Testis (tissue), 3 donors: Measurements from ENCODE around the gene ADGRG7. TPM values are rescaled to one million over a fixed set of nuclear protein-coding genes. Genes with fewer than 3 reads are reported as not detected.

Experiments used
- DNase-seq: peaks from one replicate; pipeline ENCODE4 v3.0.0-alpha.2; 2019
- H3K27ac ChIP-seq, 2 donors: fragments of 200-600 bp; sonication (generic); one replicate each; pipeline ENCODE4 v1.5.1; 2019
- H3K27me3 ChIP-seq: fragments of 200-600 bp; sonication (generic); one replicate; pipeline ENCODE4 v1.5.1; 2019
- H3K36me3 ChIP-seq: fragments of 200-600 bp; sonication (generic); one replicate; pipeline ENCODE4 v1.5.1; 2017; ENCODE audit warnings: low read depth; ENCODE audit errors: missing control alignments
- H3K4me1 ChIP-seq: fragments of 200-600 bp; sonication (generic); one replicate; pipeline ENCODE4 v1.5.1; 2019
- H3K4me3 ChIP-seq, 2 donors: fragments of 200-600 bp; sonication (generic); one replicate each; pipeline ENCODE4 v1.5.1; 2017 to 2019
- H3K9me3 ChIP-seq: fragments of 200-600 bp; sonication (generic); one replicate; pipeline ENCODE4 v1.5.1; 2017
- POLR2A ChIP-seq: fragments of 450-650 bp; IDR thresholded peaks from one replicate; pipeline ENCODE4 v1.6.1; 2017; ENCODE audit warnings: antibody characterized with exemption, mild to moderate bottlenecking, moderate library complexity
- WGBS, 2 donors: methylation state at CpG; one replicate each; pipeline ENCODE4 v1.1.5; 2018; 5-methylcytosine and 5-hydroxymethylcytosine counted together
- intact Hi-C: fragments of 100-400 bp; cut with DNase I; formaldehyde crosslinking; loops from one replicate; pipeline ENCODE4 v1.15.1; 2023; ENCODE audit warnings: low total_unique reads
- polyA plus RNA-seq: library from polyadenylated mRNA; stranded (reverse); fragments of 350-450 nt; fragmentation: Illumina TruSeq; extraction: RNeasy Lipid Tissue Mini Kit (QIAGEN cat#74804); gene quantifications from one replicate; pipeline ENCODE4 v1.2.3, GENCODE V29; 2014; ENCODE audit warnings: low read depth, low replicate concordance; ENCODE audit not compliant: insufficient read depth
- total RNA-seq, 2 donors: library from RNA; depleted of rRNA; stranded (reverse); fragments of >200 nt; gene quantifications; one replicate each; pipeline ENCODE4 v1.2.3, GENCODE V29; 2016
- TF ChIP-seq, protein P1 (sequence below), 3 experiments: fragments of 450-650 bp in 2 of 3; fragments of 200-600 bp in 1 of 3; sonication (generic) in 1 of 3; IDR thresholded peaks; one replicate each; pipeline ENCODE4 v1.5.1; 2016 to 2019; ENCODE audit warnings: antibody characterized with exemption in 3 of 3, mild to moderate bottlenecking in 2 of 3, moderate library complexity in 1 of 3

ADGRG7 gene
- total and polyA plus RNA-seq, 3 donors from 2014 or later, result 0.16 to 0.43 TPM; not detected in 1

- TF ChIP-seq POLR2A, result no peak
- TF ChIP-seq, protein P1, sequence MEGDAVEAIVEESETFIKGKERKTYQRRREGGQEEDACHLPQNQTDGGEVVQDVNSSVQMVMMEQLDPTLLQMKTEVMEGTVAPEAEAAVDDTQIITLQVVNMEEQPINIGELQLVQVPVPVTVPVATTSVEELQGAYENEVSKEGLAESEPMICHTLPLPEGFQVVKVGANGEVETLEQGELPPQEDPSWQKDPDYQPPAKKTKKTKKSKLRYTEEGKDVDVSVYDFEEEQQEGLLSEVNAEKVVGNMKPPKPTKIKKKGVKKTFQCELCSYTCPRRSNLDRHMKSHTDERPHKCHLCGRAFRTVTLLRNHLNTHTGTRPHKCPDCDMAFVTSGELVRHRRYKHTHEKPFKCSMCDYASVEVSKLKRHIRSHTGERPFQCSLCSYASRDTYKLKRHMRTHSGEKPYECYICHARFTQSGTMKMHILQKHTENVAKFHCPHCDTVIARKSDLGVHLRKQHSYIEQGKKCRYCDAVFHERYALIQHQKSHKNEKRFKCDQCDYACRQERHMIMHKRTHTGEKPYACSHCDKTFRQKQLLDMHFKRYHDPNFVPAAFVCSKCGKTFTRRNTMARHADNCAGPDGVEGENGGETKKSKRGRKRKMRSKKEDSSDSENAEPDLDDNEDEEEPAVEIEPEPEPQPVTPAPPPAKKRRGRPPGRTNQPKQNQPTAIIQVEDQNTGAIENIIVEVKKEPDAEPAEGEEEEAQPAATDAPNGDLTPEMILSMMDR (IDR thresholded peaks at IDR 0.05), result no peak
- no peak for DNase-seq
- WGBS, 2 donors, result 95 to 98% methylated on average over 3 of the region's 3 CpGs
- Histone ChIP-seq H3K4me3 (no peak overlapping the region), H3K9me3 (no peaks in the 10 kb centered on the region), H3K27ac (no peak overlapping the region), H3K27me3 (no peaks in the 10 kb centered on the region), H3K4me1 (no peaks in the 10 kb centered on the region), H3K36me3 (no peaks in the 10 kb centered on the region)
- intact Hi-C loops, result no loop called here
These were observed 25.2 kb upstream of the ADGRG7 start for GRCh38 chr3:100584101-100584660.

- no peak for TF ChIP-seq POLR2A
- TF ChIP-seq, protein P1 (IDR thresholded peaks at IDR 0.05), result no peak
- intact Hi-C loops, result no loop called here
- Histone ChIP-seq H3K36me3 (no peaks in the 10 kb centered on the region), H3K27ac (no peak overlapping the region), H3K9me3 (no peaks in the 10 kb centered on the region), H3K4me3 (no peak overlapping the region), H3K4me1 (no peaks in the 10 kb centered on the region), H3K27me3 (no peaks in the 10 kb centered on the region)
- no peak for DNase-seq
- 92 to 96% methylated on average over 3 of the region's 3 CpGs for whole genome bisulfite sequencing, 2 donors
These were observed 22.6 kb upstream of the ADGRG7 start for GRCh38 chr3:100586832-100587231.

GRCh38 chr3:100588251-100588650 is 21.1 kb upstream of the ADGRG7 start:
- intact Hi-C loops, result no loop called here
- TF ChIP-seq, protein P1 (IDR thresholded peaks at IDR 0.05), result no peak
- TF ChIP-seq POLR2A, result no peak
- no peak overlapping the region for H3K4me3 ChIP-seq
- WGBS, 2 donors, result 80 to 88% methylated on average over 1 of the region's 1 CpG
- H3K9me3 ChIP-seq, result no peaks in the 10 kb centered on the region
- no peak overlapping the region for H3K27ac ChIP-seq
- H3K4me1 ChIP-seq, result no peaks in the 10 kb centered on the region
- H3K36me3 ChIP-seq, result no peaks in the 10 kb centered on the region
- no peak for DNase-seq
- no peaks in the 10 kb centered on the region for H3K27me3 ChIP-seq

GRCh38 chr3:100590114-100590839 is 19.1 kb upstream of the ADGRG7 start:
- no peak for TF ChIP-seq POLR2A
- TF ChIP-seq, protein P1 (IDR thresholded peaks at IDR 0.05), result peak; percentile 84 to 96 (median 94)
- Histone ChIP-seq H3K9me3 (no peaks in the 10 kb centered on the region), H3K27ac (no peak overlapping the region), H3K36me3 (no peaks in the 10 kb centered on the region), H3K4me3 (no peak overlapping the region), H3K4me1 (no peaks in the 10 kb centered on the region), H3K27me3 (no peaks in the 10 kb centered on the region)
- intact Hi-C loops, result loop anchor here (10.0 kb wide), 1 partner anchor 125 kb away; no protein-coding TSS in a partner anchor
- DNase-seq, result peak; percentile 81
- 25 to 28% methylated on average over 10 of the region's 10 CpGs for WGBS, 2 donors

DNA sequence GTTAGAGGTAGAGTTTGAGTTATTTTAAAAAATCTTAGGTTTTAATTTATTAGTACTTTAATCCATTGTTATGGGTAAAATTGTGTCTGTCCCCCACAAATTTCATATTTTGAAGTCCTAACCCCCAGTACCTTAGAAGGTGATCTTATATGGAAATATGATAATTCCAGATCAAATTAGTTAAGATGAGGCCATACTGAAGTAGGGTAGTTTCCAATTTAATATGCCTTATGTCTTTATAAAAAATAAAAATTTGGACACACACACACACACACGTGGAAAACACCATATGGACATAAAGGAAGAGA is 18.6 kb upstream of the ADGRG7 start:
- H3K4me1 ChIP-seq, result no peaks in the 10 kb centered on the region
- DNase-seq, result no peak
- no peaks in the 10 kb centered on the region for H3K36me3 ChIP-seq
- H3K27ac ChIP-seq, result no peak overlapping the region
- H3K4me3 ChIP-seq, result no peak overlapping the region
- TF ChIP-seq POLR2A, result no peak
- TF ChIP-seq, protein P1 (IDR thresholded peaks at IDR 0.05), result no peak
- H3K9me3 ChIP-seq, result no peaks in the 10 kb centered on the region
- intact Hi-C loops, result loop anchor here (10.0 kb wide), 1 partner anchor 126 kb away; no protein-coding TSS in a partner anchor
- WGBS, 2 donors, result 23 to 29% methylated on average over 1 of the region's 1 CpG
- H3K27me3 ChIP-seq, result no peaks in the 10 kb centered on the region
